ENCODE measurements around the gene PRR3. TPM values are rescaled to one million over a fixed set of nuclear protein-coding genes. Genes with fewer than 3 reads are reported as not detected.

The PRR3 gene
- polyA plus RNA-seq, 1 donor from 2014 or later: 13.0 TPM

DNA sequence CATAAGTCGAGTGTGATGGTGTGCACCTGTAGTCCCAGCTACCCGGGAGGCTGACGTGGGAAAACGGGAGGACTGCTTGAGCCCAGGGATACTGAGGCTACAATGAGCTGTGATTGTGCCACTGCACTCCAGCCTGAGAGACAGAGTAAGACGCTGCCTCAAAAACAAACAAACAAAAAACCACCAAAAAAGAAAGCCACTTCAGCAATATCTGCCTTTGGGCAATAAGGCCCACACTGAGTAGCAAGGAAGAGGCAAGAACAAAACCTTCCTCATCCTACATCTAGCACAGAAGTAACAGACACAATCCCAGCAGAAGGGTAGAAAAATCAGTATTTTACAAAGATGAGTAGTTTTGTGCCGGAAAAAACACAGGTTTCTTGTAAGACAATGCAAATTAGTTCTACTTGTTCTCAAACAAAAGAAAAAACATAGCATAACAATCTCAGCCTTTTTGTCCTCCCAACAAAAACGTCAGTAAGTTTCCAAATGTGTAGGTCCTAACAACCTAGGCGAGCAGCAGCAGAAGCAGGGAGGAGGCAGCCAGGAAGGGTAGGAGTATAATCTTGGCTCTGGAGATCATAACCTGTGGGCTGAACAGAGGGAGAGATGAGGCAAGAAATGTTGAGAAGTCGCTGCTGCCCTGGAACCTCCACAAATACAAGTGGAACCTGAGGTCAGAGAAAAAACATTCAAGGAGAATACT, 54.2 kb downstream of the PRR3 start:
- H3K9ac ChIP-seq (ENCODE audit: low read length): peak overlapping the region; percentile 17
- peaks cover 2% of the 10 kb centered on the region for H3F3A ChIP-seq (ENCODE audit: insufficient read depth, low read length, poor library complexity, severe bottlenecking)
- TF ChIP-seq MXI1 (conservative IDR thresholded peaks at IDR 0.05; ENCODE audit: poor library complexity, severe bottlenecking) (no peak), RAD21 (conservative IDR thresholded peaks at IDR 0.05) (no peak), POLR2AphosphoS5 (IDR thresholded peaks at IDR 0.05) (no peak), TAF1 (IDR thresholded peaks at IDR 0.05; ENCODE audit: low read depth) (no peak)
- TF ChIP-seq, protein P1, sequence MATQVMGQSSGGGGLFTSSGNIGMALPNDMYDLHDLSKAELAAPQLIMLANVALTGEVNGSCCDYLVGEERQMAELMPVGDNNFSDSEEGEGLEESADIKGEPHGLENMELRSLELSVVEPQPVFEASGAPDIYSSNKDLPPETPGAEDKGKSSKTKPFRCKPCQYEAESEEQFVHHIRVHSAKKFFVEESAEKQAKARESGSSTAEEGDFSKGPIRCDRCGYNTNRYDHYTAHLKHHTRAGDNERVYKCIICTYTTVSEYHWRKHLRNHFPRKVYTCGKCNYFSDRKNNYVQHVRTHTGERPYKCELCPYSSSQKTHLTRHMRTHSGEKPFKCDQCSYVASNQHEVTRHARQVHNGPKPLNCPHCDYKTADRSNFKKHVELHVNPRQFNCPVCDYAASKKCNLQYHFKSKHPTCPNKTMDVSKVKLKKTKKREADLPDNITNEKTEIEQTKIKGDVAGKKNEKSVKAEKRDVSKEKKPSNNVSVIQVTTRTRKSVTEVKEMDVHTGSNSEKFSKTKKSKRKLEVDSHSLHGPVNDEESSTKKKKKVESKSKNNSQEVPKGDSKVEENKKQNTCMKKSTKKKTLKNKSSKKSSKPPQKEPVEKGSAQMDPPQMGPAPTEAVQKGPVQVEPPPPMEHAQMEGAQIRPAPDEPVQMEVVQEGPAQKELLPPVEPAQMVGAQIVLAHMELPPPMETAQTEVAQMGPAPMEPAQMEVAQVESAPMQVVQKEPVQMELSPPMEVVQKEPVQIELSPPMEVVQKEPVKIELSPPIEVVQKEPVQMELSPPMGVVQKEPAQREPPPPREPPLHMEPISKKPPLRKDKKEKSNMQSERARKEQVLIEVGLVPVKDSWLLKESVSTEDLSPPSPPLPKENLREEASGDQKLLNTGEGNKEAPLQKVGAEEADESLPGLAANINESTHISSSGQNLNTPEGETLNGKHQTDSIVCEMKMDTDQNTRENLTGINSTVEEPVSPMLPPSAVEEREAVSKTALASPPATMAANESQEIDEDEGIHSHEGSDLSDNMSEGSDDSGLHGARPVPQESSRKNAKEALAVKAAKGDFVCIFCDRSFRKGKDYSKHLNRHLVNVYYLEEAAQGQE (IDR thresholded peaks at IDR 0.05; ENCODE audit: borderline replicate concordance): no peak
- H2AFZ ChIP-seq (ENCODE audit: low read depth, low read length): no peak overlapping the region
- no peaks in the 10 kb centered on the region for H3K27me3 ChIP-seq (ENCODE audit: insufficient read depth, low read depth, low read length)
- H3K9me3 ChIP-seq (ENCODE audit: low read length): no peaks in the 10 kb centered on the region
- peaks cover 11% of the 10 kb centered on the region for H3K36me3 ChIP-seq (ENCODE audit: insufficient read depth, low read length)
- H3K79me2 ChIP-seq (replicated peaks; ENCODE audit: insufficient read depth, low read length): peaks cover 43% of the 10 kb centered on the region
- H3K4me3 ChIP-seq (ENCODE audit: low read length): peak overlapping the region; percentile 83
- no peaks in the 10 kb centered on the region for H4K20me1 ChIP-seq (ENCODE audit: insufficient read depth)
- peak overlapping the region; percentile 100 for H3K27ac ChIP-seq (ENCODE audit: low read length)
- H3K4me2 ChIP-seq (ENCODE audit: low read length): peak overlapping the region; percentile 37
- no peaks in the 10 kb centered on the region for H3K9me2 ChIP-seq (ENCODE audit: insufficient read depth, low read length)

DNA sequence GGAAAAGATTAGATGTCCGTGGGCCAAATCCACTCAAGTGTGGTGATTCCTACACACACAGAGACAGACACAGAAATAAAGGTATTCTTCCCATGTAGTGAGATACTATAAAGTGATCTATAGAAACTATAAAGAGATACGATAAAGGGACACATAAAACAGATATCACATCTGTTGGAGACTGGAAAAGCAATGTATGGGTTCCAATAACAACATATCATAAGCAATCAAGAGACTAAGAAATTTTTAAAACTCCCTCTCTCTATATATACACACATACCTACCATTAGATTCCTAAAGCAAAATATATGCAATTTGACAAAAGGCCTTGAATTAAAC, 54.7 kb downstream of the PRR3 start:
- Histone ChIP-seq H3K4me2 (ENCODE audit: low read length) (peak overlapping the region; percentile 37), H2AFZ (ENCODE audit: low read depth, low read length) (no peak overlapping the region), H3K27me3 (ENCODE audit: insufficient read depth, low read depth, low read length) (no peaks in the 10 kb centered on the region), H3K79me2 (replicated peaks; ENCODE audit: insufficient read depth, low read length) (peaks cover 48% of the 10 kb centered on the region), H3K4me3 (ENCODE audit: low read length) (peak overlapping the region; percentile 83), H3F3A (ENCODE audit: insufficient read depth, low read length, poor library complexity, severe bottlenecking) (peaks cover 7% of the 10 kb centered on the region), H3K27ac (ENCODE audit: low read length) (peak overlapping the region; percentile 100), H3K9ac (ENCODE audit: low read length) (peak overlapping the region; percentile 17), H3K9me2 (ENCODE audit: insufficient read depth, low read length) (no peaks in the 10 kb centered on the region), H3K36me3 (ENCODE audit: insufficient read depth, low read length) (peaks cover 10% of the 10 kb centered on the region), H4K20me1 (ENCODE audit: insufficient read depth) (no peaks in the 10 kb centered on the region), H3K9me3 (ENCODE audit: low read length) (no peaks in the 10 kb centered on the region)
- TF ChIP-seq EP300 (conservative IDR thresholded peaks at IDR 0.05; ENCODE audit: poor library complexity, severe bottlenecking): no peak
- no peak for TF ChIP-seq EZH2 (IDR thresholded peaks at IDR 0.05; ENCODE audit: borderline replicate concordance, insufficient read depth, low read length, poor library complexity, severe bottlenecking)
- TF ChIP-seq SMC3 (conservative IDR thresholded peaks at IDR 0.05; ENCODE audit: poor library complexity): no peak
- TF ChIP-seq, protein P1 (IDR thresholded peaks at IDR 0.05; ENCODE audit: borderline replicate concordance): no peak
- TF ChIP-seq POLR2AphosphoS5 (IDR thresholded peaks at IDR 0.05): no peak
- TF ChIP-seq MXI1 (conservative IDR thresholded peaks at IDR 0.05; ENCODE audit: poor library complexity, severe bottlenecking): no peak
- TF ChIP-seq, protein P2, sequence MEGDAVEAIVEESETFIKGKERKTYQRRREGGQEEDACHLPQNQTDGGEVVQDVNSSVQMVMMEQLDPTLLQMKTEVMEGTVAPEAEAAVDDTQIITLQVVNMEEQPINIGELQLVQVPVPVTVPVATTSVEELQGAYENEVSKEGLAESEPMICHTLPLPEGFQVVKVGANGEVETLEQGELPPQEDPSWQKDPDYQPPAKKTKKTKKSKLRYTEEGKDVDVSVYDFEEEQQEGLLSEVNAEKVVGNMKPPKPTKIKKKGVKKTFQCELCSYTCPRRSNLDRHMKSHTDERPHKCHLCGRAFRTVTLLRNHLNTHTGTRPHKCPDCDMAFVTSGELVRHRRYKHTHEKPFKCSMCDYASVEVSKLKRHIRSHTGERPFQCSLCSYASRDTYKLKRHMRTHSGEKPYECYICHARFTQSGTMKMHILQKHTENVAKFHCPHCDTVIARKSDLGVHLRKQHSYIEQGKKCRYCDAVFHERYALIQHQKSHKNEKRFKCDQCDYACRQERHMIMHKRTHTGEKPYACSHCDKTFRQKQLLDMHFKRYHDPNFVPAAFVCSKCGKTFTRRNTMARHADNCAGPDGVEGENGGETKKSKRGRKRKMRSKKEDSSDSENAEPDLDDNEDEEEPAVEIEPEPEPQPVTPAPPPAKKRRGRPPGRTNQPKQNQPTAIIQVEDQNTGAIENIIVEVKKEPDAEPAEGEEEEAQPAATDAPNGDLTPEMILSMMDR (IDR thresholded peaks at IDR 0.05; ENCODE audit: poor library complexity, severe bottlenecking): no peak
- no peak for TF ChIP-seq RAD21 (conservative IDR thresholded peaks at IDR 0.05)
- TF ChIP-seq TAF1 (IDR thresholded peaks at IDR 0.05; ENCODE audit: low read depth): no peak
